Measurements from ENCODE around the gene OXA1L.

Gene OXA1L

GRCh38 chr14:22819151-22819988, 52.9 kb downstream of the OXA1L start:
- DNase-seq (no peak), ATAC-seq (replicated peaks) (peak; percentile 28 to 34)
- Mint-ChIP-seq H3K27me3 (no peaks in the 10 kb centered on the region), H3K36me3 (no peaks in the 10 kb centered on the region), H3K9me3 (no peaks in the 10 kb centered on the region), H3K4me1 (peaks cover 36 to 71% of the 10 kb centered on the region in 2 donors), H3K27ac (peak overlapping the region; percentile 84), H3K4me3 (peak overlapping the region; percentile 69 to 71)

GRCh38 chr14:22820731-22821130, 54.2 kb downstream of the OXA1L start:
- H3K27me3 Mint-ChIP-seq = no peaks in the 10 kb centered on the region
- H3K36me3 Mint-ChIP-seq = no peaks in the 10 kb centered on the region
- no peaks in the 10 kb centered on the region for H3K9me3 Mint-ChIP-seq
- DNase-seq (no peak), ATAC-seq (replicated peaks) (no peak)
- H3K4me3 Mint-ChIP-seq = no peak overlapping the region
- H3K27ac Mint-ChIP-seq = no peak overlapping the region
- H3K4me1 Mint-ChIP-seq = peaks cover 29 to 69% of the 10 kb centered on the region in 2 donors

DNA sequence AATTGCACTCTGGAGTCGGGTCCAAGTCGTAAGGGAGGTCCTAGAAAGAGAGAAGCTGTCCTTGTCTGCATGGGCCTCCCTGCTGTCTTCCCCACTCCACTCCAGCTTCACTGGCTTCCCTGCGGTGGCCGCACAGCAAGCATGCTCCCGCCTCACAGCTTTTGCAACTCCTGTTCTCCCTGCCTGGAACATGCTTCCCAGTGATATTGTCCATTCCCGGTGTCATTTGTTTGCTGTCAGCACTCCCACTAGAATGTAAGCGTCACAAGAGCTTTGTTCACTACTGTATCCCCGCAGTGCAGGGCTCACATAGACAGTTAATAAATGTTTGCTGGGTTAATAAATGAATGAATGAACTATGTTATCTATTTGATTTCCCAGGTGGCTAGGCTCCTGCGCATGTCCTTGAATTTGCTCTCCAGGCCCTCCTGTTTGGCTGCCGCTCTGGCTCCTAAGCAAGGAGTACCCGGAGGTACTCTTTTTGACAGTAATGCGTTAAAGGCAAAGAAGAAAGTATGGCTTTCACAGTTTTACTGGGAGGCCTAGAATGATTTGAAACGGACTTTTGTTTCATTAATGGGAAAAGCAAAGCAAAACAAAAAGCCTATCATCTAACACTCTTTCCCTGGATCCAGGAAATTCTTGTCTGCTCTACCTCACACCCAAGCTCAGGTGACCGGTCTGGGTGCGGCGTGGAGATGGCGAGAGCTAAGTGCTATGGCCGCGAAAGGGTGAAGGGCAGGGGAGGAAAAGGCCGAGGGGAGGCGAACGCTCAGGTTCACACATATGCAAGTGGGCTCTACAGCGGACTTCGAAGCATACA, 54.9 kb downstream of the OXA1L start:
- DNase-seq = no peak
- Mint-ChIP-seq H3K4me1 (peaks cover 27 to 67% of the 10 kb centered on the region in 2 donors), H3K27me3 (no peaks in the 10 kb centered on the region), H3K27ac (peak overlapping the region; percentile 69), H3K36me3 (no peaks in the 10 kb centered on the region), H3K4me3 (no peak overlapping the region), H3K9me3 (no peaks in the 10 kb centered on the region)
- ATAC-seq (replicated peaks) = no peak

DNA sequence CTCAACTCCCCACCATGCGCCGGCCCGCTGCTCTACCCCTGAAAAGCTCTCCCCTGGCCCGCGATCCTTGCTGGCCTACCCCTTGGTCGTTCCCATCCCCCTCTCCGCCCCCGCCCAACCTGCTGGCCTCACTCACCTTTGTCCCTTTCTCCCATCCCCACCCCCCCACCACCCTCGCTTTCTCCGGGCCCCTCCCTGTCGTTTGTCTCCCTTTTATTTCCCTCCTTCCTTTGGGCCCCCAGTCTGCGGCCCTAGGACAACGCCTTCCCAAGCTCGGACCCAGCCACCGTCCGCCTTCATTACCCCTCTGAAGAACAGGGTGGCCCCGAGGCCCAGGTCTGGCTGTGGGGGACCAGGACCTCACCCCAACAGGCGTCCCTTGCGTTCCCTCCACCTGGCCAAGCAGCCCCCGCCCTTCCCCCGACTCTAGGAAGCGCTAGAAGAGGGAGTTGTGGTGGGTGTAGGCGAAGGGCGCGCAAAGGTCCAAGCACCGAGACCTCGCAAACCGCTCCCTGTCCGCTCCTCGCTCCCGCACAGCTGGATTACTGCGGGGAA, 55.6 kb downstream of the OXA1L start:
- Mint-ChIP-seq H3K27ac (peak overlapping the region; percentile 69), H3K4me3 (peak overlapping the region; percentile 73 to 85)

More for the DNA sequence above, 55.6 kb downstream of the OXA1L start:
- H3K36me3 Mint-ChIP-seq = no peaks in the 10 kb centered on the region
- H3K4me1 Mint-ChIP-seq = peaks cover 27 to 67% of the 10 kb centered on the region in 2 donors
- H3K27me3 Mint-ChIP-seq = no peaks in the 10 kb centered on the region
- no peaks in the 10 kb centered on the region for H3K9me3 Mint-ChIP-seq
- ATAC-seq (replicated peaks) = peak in 1 of 2 donors; percentile 4
- no peak for DNase-seq

Measured in stimulated activated naive B cell treated with anti-CD40 and anti-IgM and Interleukin-4, amounts not matched to agents 10 μg/mL and 1 μg/mL and 100 μg/mL, for 72 hours (primary cell).